A549 (cell line): ENCODE results near the gene EYA2.

Experiments
- CHD4 ChIP-seq: fragments of 200-600 bp; sonication (generic); IDR thresholded peaks from 2 replicates; pipeline ENCODE4 v1.6.1; 2016; ENCODE audit warnings: antibody characterized with exemption, mild to moderate bottlenecking, borderline replicate concordance
- EP300 ChIP-seq, 2 experiments: fragments of >200 bp; sonication (Bioruptor Twin); formaldehyde crosslinking; IDR thresholded peaks; 2 replicates in 1 of 2; 3 replicates in 1 of 2; pipeline ENCODE4 v1.6.1; 2016 to 2017
- ESRRA ChIP-seq: fragments of 150-350 bp; IDR thresholded peaks from 2 replicates; pipeline ENCODE4 v1.6.1; 2014; ENCODE audit warnings: mild to moderate bottlenecking, low read length, borderline replicate concordance
- JUN ChIP-seq, 2 experiments: fragments of >200 bp; sonication (Bioruptor Twin); formaldehyde crosslinking; IDR thresholded peaks; 2 replicates in 1 of 2; 3 replicates in 1 of 2; pipeline ENCODE4 v1.6.1; 2016 to 2017
- POLR2A ChIP-seq: IDR thresholded peaks from 2 replicates; pipeline ENCODE4 v1.6.1; 2012; ENCODE audit warnings: mild to moderate bottlenecking, low read length
- RAD21 ChIP-seq, 2 experiments: fragments of >200 bp in 1 of 2; sonication (Bioruptor Twin) in 1 of 2; formaldehyde crosslinking in 1 of 2; IDR thresholded peaks in 1 of 2; conservative IDR thresholded peaks in 1 of 2; 2 replicates in 1 of 2; 3 replicates in 1 of 2; pipeline ENCODE4 v1.6.1; 2012 to 2018; ENCODE audit warnings: inconsistent platforms in 1 of 2
- RFX5 ChIP-seq: fragments of 450-650 bp; IDR thresholded peaks from 2 replicates; pipeline ENCODE4 v1.7.1; 2014; ENCODE audit warnings: antibody characterized with exemption, mild to moderate bottlenecking, moderate library complexity
- ZFP36 ChIP-seq: fragments of 450-650 bp; IDR thresholded peaks from 2 replicates; pipeline ENCODE4 v1.6.1; 2014; ENCODE audit warnings: borderline replicate concordance; ENCODE audit not compliant: partially characterized antibody
- TF ChIP-seq, protein P1 (sequence below): fragments of >200 bp; sonication (Bioruptor Twin); formaldehyde crosslinking; IDR thresholded peaks from 3 replicates; pipeline ENCODE4 v1.5.1; 2016
- TF ChIP-seq, protein P2 (sequence below): IDR thresholded peaks from 2 replicates; pipeline ENCODE4 v1.6.1; 2012; ENCODE audit warnings: low read depth, borderline replicate concordance

DNA sequence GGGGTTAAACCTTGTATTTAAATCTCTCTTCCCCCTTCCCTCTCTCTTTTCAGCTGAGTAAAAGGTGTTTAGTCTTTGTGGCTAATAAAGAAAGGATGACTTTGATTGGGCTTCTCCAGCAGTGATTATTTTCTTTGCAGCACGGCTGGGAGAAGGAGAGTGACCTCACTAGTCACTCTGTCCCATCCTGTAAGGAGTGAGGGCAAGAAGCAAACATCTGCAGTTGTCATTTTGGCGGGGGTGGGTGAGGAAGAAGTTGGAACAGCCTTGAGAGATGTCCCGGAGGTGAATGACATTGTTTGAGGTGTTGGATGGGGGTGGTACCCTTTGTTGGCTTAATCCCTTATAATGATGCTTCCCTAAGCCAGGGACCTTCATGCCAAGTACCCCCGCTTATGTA, 223.6 kb downstream of the EYA2 start:
- TF ChIP-seq POLR2A (no peak), ESRRA (no peak), RAD21 (conservative IDR thresholded peaks at IDR 0.05 in 1 of 2, IDR thresholded peaks at IDR 0.05 in 1 of 2) (no peak), ZFP36 (no peak), EP300 (IDR thresholded peaks at IDR 0.05) (no peak), RFX5 (no peak), JUN (IDR thresholded peaks at IDR 0.05) (no peak), CHD4 (no peak)
- TF ChIP-seq, protein P1, sequence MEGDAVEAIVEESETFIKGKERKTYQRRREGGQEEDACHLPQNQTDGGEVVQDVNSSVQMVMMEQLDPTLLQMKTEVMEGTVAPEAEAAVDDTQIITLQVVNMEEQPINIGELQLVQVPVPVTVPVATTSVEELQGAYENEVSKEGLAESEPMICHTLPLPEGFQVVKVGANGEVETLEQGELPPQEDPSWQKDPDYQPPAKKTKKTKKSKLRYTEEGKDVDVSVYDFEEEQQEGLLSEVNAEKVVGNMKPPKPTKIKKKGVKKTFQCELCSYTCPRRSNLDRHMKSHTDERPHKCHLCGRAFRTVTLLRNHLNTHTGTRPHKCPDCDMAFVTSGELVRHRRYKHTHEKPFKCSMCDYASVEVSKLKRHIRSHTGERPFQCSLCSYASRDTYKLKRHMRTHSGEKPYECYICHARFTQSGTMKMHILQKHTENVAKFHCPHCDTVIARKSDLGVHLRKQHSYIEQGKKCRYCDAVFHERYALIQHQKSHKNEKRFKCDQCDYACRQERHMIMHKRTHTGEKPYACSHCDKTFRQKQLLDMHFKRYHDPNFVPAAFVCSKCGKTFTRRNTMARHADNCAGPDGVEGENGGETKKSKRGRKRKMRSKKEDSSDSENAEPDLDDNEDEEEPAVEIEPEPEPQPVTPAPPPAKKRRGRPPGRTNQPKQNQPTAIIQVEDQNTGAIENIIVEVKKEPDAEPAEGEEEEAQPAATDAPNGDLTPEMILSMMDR, result no peak
- TF ChIP-seq, protein P2, sequence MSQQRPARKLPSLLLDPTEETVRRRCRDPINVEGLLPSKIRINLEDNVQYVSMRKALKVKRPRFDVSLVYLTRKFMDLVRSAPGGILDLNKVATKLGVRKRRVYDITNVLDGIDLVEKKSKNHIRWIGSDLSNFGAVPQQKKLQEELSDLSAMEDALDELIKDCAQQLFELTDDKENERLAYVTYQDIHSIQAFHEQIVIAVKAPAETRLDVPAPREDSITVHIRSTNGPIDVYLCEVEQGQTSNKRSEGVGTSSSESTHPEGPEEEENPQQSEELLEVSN, result no peak
